Astrocyte of the spinal cord (primary cell): Measurements from ENCODE around the gene PRRT1.

Experiments used
- DNase-seq: peaks from one replicate; pipeline ENCODE4 v3.0.0; 2011; ENCODE audit warnings: low read depth, low spot score
- H3K4me3 ChIP-seq: 2 replicates; pipeline ENCODE4 v1.5.1; 2011; ENCODE audit warnings: low read depth, mild to moderate bottlenecking, low read length, moderate library complexity
- CTCF ChIP-seq: IDR thresholded peaks from 2 replicates; pipeline ENCODE4 v1.5.1; 2012; ENCODE audit warnings: low read depth, mild to moderate bottlenecking, low read length, inconsistent platforms
- in situ Hi-C: cut with HindIII; loops from 2 replicates; pipeline ENCODE4 v1.10.0; 2017; ENCODE audit warnings: low sequenced_read_pairs

The PRRT1 gene

GRCh38 chr6:32154514-32155161, 2.9 kb upstream of the PRRT1 start:
- DNase-seq = peak; percentile 64

GRCh38 chr6:32153564-32154513, 2.1 kb upstream of the PRRT1 start, which contains the start of gene PPT2:
Gene PPT2 (plus strand): TSS chr6:32154141. CDS start chr6:32154595, 454 bp downstream.
- peak; percentile 27 for TF ChIP-seq CTCF
- in situ Hi-C loops = no loop called here
- peak within 1 kb of the TSS; percentile 82 for H3K4me3 ChIP-seq
- DNase-seq = peak; percentile 94

More at GRCh38 chr6:32154514-32155161, 2.9 kb upstream of the PRRT1 start:
- peak overlapping the region; percentile 82 for H3K4me3 ChIP-seq
- in situ Hi-C loops = no loop called here
- TF ChIP-seq CTCF = peak; percentile 64

GRCh38 chr6:32152769-32153563, 1.2 kb upstream of the PRRT1 start:
- peak overlapping the region; percentile 82 for H3K4me3 ChIP-seq
- in situ Hi-C loops = no loop called here
- TF ChIP-seq CTCF = no peak
- DNase-seq = peak; percentile 25

GRCh38 chr6:32151181-32151862, 417 bp downstream of the PRRT1 start:
- no peak for DNase-seq
- no peak for TF ChIP-seq CTCF
- in situ Hi-C loops = no loop called here
- H3K4me3 ChIP-seq = peak overlapping the region; percentile 13

GRCh38 chr6:32149932-32150870, 1.5 kb downstream of the PRRT1 start:
- no peak overlapping the region for H3K4me3 ChIP-seq
- no peak for TF ChIP-seq CTCF
- in situ Hi-C loops = no loop called here
- no peak for DNase-seq
